ENCODE data around the gene BCAS3.

DNA sequence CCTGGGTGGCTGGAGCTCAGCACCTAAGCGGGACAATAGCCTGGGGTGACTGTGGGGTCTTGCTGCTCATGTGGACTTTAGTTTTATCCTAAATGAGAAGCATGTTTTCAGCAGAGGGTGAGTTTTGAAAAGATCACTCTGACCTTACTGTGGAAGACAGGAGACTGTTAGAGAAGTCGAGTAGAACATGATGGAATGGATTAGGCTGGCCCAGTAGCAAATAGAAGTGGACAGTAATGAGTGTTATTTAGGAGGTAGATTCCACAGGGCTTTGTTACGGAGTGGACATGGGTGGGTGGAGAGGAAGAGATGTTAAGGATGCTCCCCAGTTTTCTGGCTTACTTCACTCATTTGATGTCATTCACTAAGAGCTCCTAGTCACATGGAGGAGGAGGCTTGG is 648.7 kb downstream of the BCAS3 start:
- TF ChIP-seq, protein P1, sequence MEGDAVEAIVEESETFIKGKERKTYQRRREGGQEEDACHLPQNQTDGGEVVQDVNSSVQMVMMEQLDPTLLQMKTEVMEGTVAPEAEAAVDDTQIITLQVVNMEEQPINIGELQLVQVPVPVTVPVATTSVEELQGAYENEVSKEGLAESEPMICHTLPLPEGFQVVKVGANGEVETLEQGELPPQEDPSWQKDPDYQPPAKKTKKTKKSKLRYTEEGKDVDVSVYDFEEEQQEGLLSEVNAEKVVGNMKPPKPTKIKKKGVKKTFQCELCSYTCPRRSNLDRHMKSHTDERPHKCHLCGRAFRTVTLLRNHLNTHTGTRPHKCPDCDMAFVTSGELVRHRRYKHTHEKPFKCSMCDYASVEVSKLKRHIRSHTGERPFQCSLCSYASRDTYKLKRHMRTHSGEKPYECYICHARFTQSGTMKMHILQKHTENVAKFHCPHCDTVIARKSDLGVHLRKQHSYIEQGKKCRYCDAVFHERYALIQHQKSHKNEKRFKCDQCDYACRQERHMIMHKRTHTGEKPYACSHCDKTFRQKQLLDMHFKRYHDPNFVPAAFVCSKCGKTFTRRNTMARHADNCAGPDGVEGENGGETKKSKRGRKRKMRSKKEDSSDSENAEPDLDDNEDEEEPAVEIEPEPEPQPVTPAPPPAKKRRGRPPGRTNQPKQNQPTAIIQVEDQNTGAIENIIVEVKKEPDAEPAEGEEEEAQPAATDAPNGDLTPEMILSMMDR (IDR thresholded peaks at IDR 0.05): no peak
- TF ChIP-seq POLR2A (IDR thresholded peaks at IDR 0.05): no peak

Data from body of pancreas (tissue), 4 donors.